ENCODE data around the gene LRRC7. TPM values are rescaled to one million over a fixed set of nuclear protein-coding genes. Genes with fewer than 3 reads are reported as not detected.

LRRC7 gene
- total and polyA plus RNA-seq, 2 experiments from 2014 or later: 1.2 TPM; not detected in 1

GRCh38 chr1:69852706-69853105 is 285.0 kb downstream of the LRRC7 start:
- no peak overlapping the region for H3K27ac Mint-ChIP-seq
- no peaks in the 10 kb centered on the region for H3K36me3 ChIP-seq (ENCODE audit: insufficient read depth)
- no peaks in the 10 kb centered on the region for H3K4me1 ChIP-seq (ENCODE audit: insufficient read depth)
- DNase-seq (ENCODE audit: low spot score) (no peak), ATAC-seq (no peak)
- H2AFZ ChIP-seq: no peak overlapping the region
- no peaks in the 10 kb centered on the region for H3K27me3 Mint-ChIP-seq (ENCODE audit: insufficient read depth, low read depth, poor library complexity)
- no peaks in the 10 kb centered on the region for H3K9me2 ChIP-seq (ENCODE audit: insufficient read depth)
- H3K9me3 Mint-ChIP-seq: no peaks in the 10 kb centered on the region
- H3K4me3 Mint-ChIP-seq: no peak overlapping the region
- no peaks in the 10 kb centered on the region for H3K27me3 ChIP-seq (ENCODE audit: insufficient read depth)
- no peak overlapping the region for H3K4me2 ChIP-seq
- H4K20me1 ChIP-seq (replicated peaks; ENCODE audit: insufficient read depth): no peaks in the 10 kb centered on the region
- TF ChIP-seq ETS1 (IDR thresholded peaks at IDR 0.05) (no peak), ZNF462 (CRISPR knock-in tag; IDR thresholded peaks at IDR 0.05) (no peak), EZH2 (IDR thresholded peaks at IDR 0.05; ENCODE audit: low read depth, unreplicated experiment) (no peak), JUNB (IDR thresholded peaks at IDR 0.05; ENCODE audit: unreplicated experiment) (no peak), REST (IDR thresholded peaks at IDR 0.05; ENCODE audit: unreplicated experiment) (no peak), ZNF114 (CRISPR knock-in tag; IDR thresholded peaks at IDR 0.05) (no peak), EZH2phosphoT487 (IDR thresholded peaks at IDR 0.05; ENCODE audit: unreplicated experiment) (no peak), ZNF331 (CRISPR knock-in tag; IDR thresholded peaks at IDR 0.05; ENCODE audit: low read depth) (no peak), CTCF (conservative IDR thresholded peaks at IDR 0.05; ENCODE audit: low read depth in 2 of 2) (no peak), CREB1 (CRISPR knock-in tag; IDR thresholded peaks at IDR 0.05; ENCODE audit: low read depth) (no peak), NANOG (IDR thresholded peaks at IDR 0.05; ENCODE audit: borderline replicate concordance) (no peak), STAT1 (IDR thresholded peaks at IDR 0.05; ENCODE audit: unreplicated experiment) (no peak), POLR2AphosphoS5 (IDR thresholded peaks at IDR 0.05; ENCODE audit: low read depth) (no peak)
- H3K4me1 Mint-ChIP-seq: no peaks in the 10 kb centered on the region
- no peaks in the 10 kb centered on the region for H3F3A ChIP-seq (replicated peaks; ENCODE audit: low read depth)
- no peak overlapping the region for H3K4me3 ChIP-seq
- no peaks in the 10 kb centered on the region for H3K36me3 Mint-ChIP-seq (ENCODE audit: low read depth)
- no peak overlapping the region for H3K27ac ChIP-seq (ENCODE audit: low read depth)
- no peaks in the 10 kb centered on the region for H3K79me2 ChIP-seq (replicated peaks; ENCODE audit: insufficient read depth)
